IMR-90 (cell line): ENCODE data around the gene NT5C1A. TPM values are rescaled to one million over a fixed set of nuclear protein-coding genes. Genes with fewer than 3 reads are reported as not detected.

Experiments
- ATAC-seq: fragments of 200-7000 bp; cut with Tn5 transposase; 2 replicates; pipeline ENCODE4 v1.9.1; 2020; ENCODE audit warnings: low read depth, mild to moderate bottlenecking, moderate library complexity
- BruUV-seq: library from RNA; stranded (reverse); fragments of 400-500 nt; replicated peaks from 2 replicates; lab custom pipeline; 2021; lab: Mats Ljungman, UMichigan
- CTCF ChIA-PET: fragments of 300-600 bp; formaldehyde crosslinking; extraction: SDS; loops from one replicate; lab custom pipeline; 2021; ENCODE audit warnings: antibody characterized with exemption; lab: Yijun Ruan, JAX
- POLR2A ChIA-PET: fragments of 300-600 bp; sonication (Branson Sonifier 250); formaldehyde crosslinking; loops from one replicate; lab custom pipeline; 2022; ENCODE audit warnings: antibody characterized with exemption; ENCODE audit not compliant: unreplicated experiment; lab: Charles Lee
- DNase-seq: peaks from one replicate; pipeline ENCODE4 v3.0.0; 2013
- H2AFZ ChIP-seq: replicated peaks from 2 replicates; pipeline ENCODE3; 2013; ENCODE audit warnings: low read length, mild to moderate bottlenecking; ENCODE audit not compliant: poor library complexity
- H2AK5ac ChIP-seq: 2 replicates; pipeline ENCODE4 v1.6.1; 2013; ENCODE audit warnings: low read depth, low read length, inconsistent platforms
- H2AK9ac ChIP-seq: replicated peaks from 2 replicates; pipeline ENCODE3; 2013; ENCODE audit warnings: mild to moderate bottlenecking, low read depth, low read length, moderate library complexity; ENCODE audit not compliant: poor library complexity
- H2BK120ac ChIP-seq: 2 replicates; pipeline ENCODE4 v1.6.1; 2013; ENCODE audit warnings: low read depth, low read length, inconsistent platforms
- H2BK15ac ChIP-seq: 3 replicates; pipeline ENCODE4 v1.6.1; 2013; ENCODE audit warnings: low read depth, low read length, inconsistent platforms
- H2BK20ac ChIP-seq: 2 replicates; pipeline ENCODE4 v1.6.1; 2013; ENCODE audit warnings: low read depth, mild to moderate bottlenecking, inconsistent platforms, low read length, moderate library complexity
- H2BK5ac ChIP-seq: 2 replicates; pipeline ENCODE4 v1.6.1; 2013; ENCODE audit warnings: mild to moderate bottlenecking, low read depth, low read length, inconsistent platforms; ENCODE audit not compliant: poor library complexity, severe bottlenecking
- H3K14ac ChIP-seq: replicated peaks from 2 replicates; pipeline ENCODE4 v1.6.1; 2013; ENCODE audit warnings: low read depth, low read length, inconsistent platforms
- H3K18ac ChIP-seq: 2 replicates; pipeline ENCODE4 v1.6.1; 2013; ENCODE audit warnings: low read depth, low read length, control low read depth
- H3K23ac ChIP-seq: 2 replicates; pipeline ENCODE4 v1.6.1; 2013; ENCODE audit warnings: low read depth, low read length, inconsistent platforms
- H3K27ac ChIP-seq: 2 replicates; pipeline ENCODE4 v1.5.1; 2013; ENCODE audit warnings: mild to moderate bottlenecking, control low read depth, low read length; ENCODE audit not compliant: insufficient read depth
- H3K27me3 ChIP-seq: 2 replicates; pipeline ENCODE4 v1.6.1; 2013; ENCODE audit warnings: low read length; ENCODE audit not compliant: control insufficient read depth, insufficient read depth
- H3K36me3 ChIP-seq: 2 replicates; pipeline ENCODE4 v1.6.1; 2013; ENCODE audit warnings: low read length, mixed read lengths; ENCODE audit not compliant: control insufficient read depth, insufficient read depth
- H3K4ac ChIP-seq: 2 replicates; pipeline ENCODE4 v1.6.1; 2013; ENCODE audit warnings: low read depth, low read length, inconsistent platforms
- H3K4me1 ChIP-seq: 2 replicates; pipeline ENCODE4 v1.6.1; 2013; ENCODE audit warnings: low read length, mixed read lengths; ENCODE audit not compliant: control insufficient read depth, insufficient read depth
- H3K4me2 ChIP-seq: 2 replicates; pipeline ENCODE4 v1.6.1; 2013; ENCODE audit warnings: low read depth, mild to moderate bottlenecking, control low read depth, low read length, moderate library complexity
- H3K4me3 ChIP-seq: 2 replicates; pipeline ENCODE4 v1.5.1; 2013; ENCODE audit warnings: low read depth, mild to moderate bottlenecking, control low read depth, low read length, moderate library complexity; ENCODE audit not compliant: insufficient read depth
- H3K56ac ChIP-seq: 2 replicates; pipeline ENCODE4 v1.6.1; 2013; ENCODE audit warnings: low read length, inconsistent platforms; ENCODE audit not compliant: insufficient read depth; ENCODE audit errors: extremely low read depth
- H3K79me1 ChIP-seq, 2 experiments: 2 replicates each; pipeline ENCODE4 v1.6.1; 2013; ENCODE audit warnings: low read length in 2 of 2, inconsistent platforms in 1 of 2, low read depth in 1 of 2
- H3K9ac ChIP-seq: 2 replicates; pipeline ENCODE4 v1.6.1; 2013; ENCODE audit warnings: low read depth, low read length, control low read depth
- H3K9me1 ChIP-seq: 2 replicates; pipeline ENCODE4 v1.6.1; 2013; ENCODE audit warnings: low read length, inconsistent platforms; ENCODE audit not compliant: insufficient read depth
- H3K9me3 ChIP-seq: 2 replicates; pipeline ENCODE4 v1.6.1; 2013; ENCODE audit warnings: low read length; ENCODE audit not compliant: control insufficient read depth, insufficient read depth
- H4K20me1 ChIP-seq: 2 replicates; pipeline ENCODE4 v1.6.1; 2013; ENCODE audit warnings: low read length, inconsistent platforms; ENCODE audit not compliant: insufficient read depth
- H4K5ac ChIP-seq: 2 replicates; pipeline ENCODE4 v1.6.1; 2013; ENCODE audit warnings: mild to moderate bottlenecking, low read depth, low read length, control low read depth
- H4K8ac ChIP-seq, 2 experiments: 2 replicates each; pipeline ENCODE4 v1.6.1; 2013; ENCODE audit warnings: low read depth in 2 of 2, low read length in 2 of 2, control low read depth in 1 of 2, inconsistent platforms in 1 of 2
- H4K91ac ChIP-seq: 2 replicates; pipeline ENCODE4 v1.6.1; 2013; ENCODE audit warnings: low read depth, low read length, inconsistent platforms; ENCODE audit not compliant: insufficient read depth
- FOS ChIP-seq: fragments of 150-350 bp; IDR thresholded peaks from 2 replicates; pipeline ENCODE4 v1.6.1; 2016; ENCODE audit warnings: low read depth, low read length
- SMC3 ChIP-seq: fragments of 150-350 bp; IDR thresholded peaks from 2 replicates; pipeline ENCODE4 v1.6.1; 2016; ENCODE audit warnings: low read depth, mild to moderate bottlenecking, antibody characterized with exemption, low read length, moderate library complexity
- WGBS, 2 experiments: methylation state at CpG; one replicate each; pipeline versions ENCODE4 v1.1.5 to v1.1.7; 2013; ENCODE audit warnings: missing lambda C conversion rate in 2 of 2; ENCODE audit not compliant: insufficient read length in 1 of 2; ENCODE audit errors: extremely low coverage in 2 of 2; 5-methylcytosine and 5-hydroxymethylcytosine counted together
- dilution Hi-C: fragments of 300-500 bp; cut with HindIII; formaldehyde crosslinking; loops from one replicate; pipeline ENCODE4 v1.14.3; 2018; ENCODE audit warnings: low sequenced_read_pairs; ENCODE audit not compliant: unreplicated experiment
- in situ Hi-C: fragments of 300-500 bp; cut with MboI; formaldehyde crosslinking; loops from 3 replicates; pipeline ENCODE4 v1.14.3; 2019; ENCODE audit warnings: low sequenced_read_pairs, inconsistent platforms, mixed read lengths
- intact Hi-C: fragments of 100-400 bp; cut with micrococcal nuclease; formaldehyde crosslinking; loops from 2 replicates; pipeline ENCODE4 v1.10.0; 2022
- polyA plus RNA-seq, 3 experiments: library from polyadenylated mRNA; depleted of rRNA; stranded (reverse); fragments of >200 nt; gene quantifications; 2 replicates each; pipeline ENCODE4 v1.2.3, GENCODE V29; 2012; ENCODE audit warnings: low replicate concordance in 1 of 3
- total RNA-seq: library from RNA; depleted of rRNA; stranded (reverse); fragments of >200 nt; gene quantifications from 2 replicates; pipeline ENCODE4 v1.2.3, GENCODE V29; 2012

Gene NT5C1A
- total and polyA plus RNA-seq, 2 of the 4 experiments (the other 2 are of a cell fraction), result not detected

DNA sequence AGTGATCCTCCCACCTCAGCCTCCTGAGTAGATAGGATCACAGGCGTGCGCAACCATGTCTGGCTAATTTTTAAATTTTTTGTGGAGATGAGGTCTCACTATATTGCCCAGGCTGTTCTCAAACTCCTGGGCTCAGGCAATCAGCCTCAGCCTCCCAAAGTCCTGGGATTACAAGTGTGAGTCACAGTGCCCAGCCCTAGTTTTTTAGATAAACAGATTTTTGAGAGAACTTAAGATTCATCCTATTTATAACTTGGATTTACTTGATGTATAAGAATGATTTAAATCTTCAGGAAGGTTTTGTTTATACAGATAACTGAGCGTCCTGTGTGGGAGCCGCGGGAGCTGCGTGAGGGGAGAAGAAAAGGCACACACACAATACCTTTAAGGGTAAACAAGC, 58.7 kb downstream of the NT5C1A start:
- no peak overlapping the region for H3K27ac ChIP-seq
- no peak overlapping the region for H2BK5ac ChIP-seq
- no peak overlapping the region for H2BK120ac ChIP-seq
- intact Hi-C loops, result no loop called here
- no peak overlapping the region for H2BK15ac ChIP-seq
- H4K20me1 ChIP-seq, result no peaks in the 10 kb centered on the region
- no CpG with 5 or more reads among the region's 6 CpGs for WGBS, 2 experiments
- no peaks in the 10 kb centered on the region for H3K36me3 ChIP-seq
- H3K9me3 ChIP-seq, result no peaks in the 10 kb centered on the region
- no peak overlapping the region for H3K18ac ChIP-seq
- ChIA-PET CTCF (interaction anchor here (0.7 to 1.3 kb wide), 2 partner anchors 45 to 103 kb away, joined by 3 read pairs; no protein-coding TSS in a partner anchor), POLR2A (no interaction called here)
- H3K9me1 ChIP-seq, result no peaks in the 10 kb centered on the region
- DNase-seq (peak; percentile 63), ATAC-seq (peak; percentile 84)
- no peak overlapping the region for H3K4me3 ChIP-seq
- no peak overlapping the region; the same call in 1 of the 2 replicates for H2BK20ac ChIP-seq
- H3K27me3 ChIP-seq, result peaks cover 8% of the 10 kb centered on the region; the same call in 1 of the 2 replicates
- H3K4me2 ChIP-seq, result no peak overlapping the region
- H3K56ac ChIP-seq, result no peak overlapping the region
- no peak overlapping the region for H2AK5ac ChIP-seq
- no peak overlapping the region for H3K9ac ChIP-seq
- in situ Hi-C loops, result no loop called here
- no peak overlapping the region for H3K4ac ChIP-seq
- no TSS peak for BruUV-seq
- no peak overlapping the region for H4K91ac ChIP-seq
- no peak overlapping the region; a peak in 1 of 4 replicates for H4K8ac ChIP-seq
- no peak overlapping the region for H3K23ac ChIP-seq
- no peak overlapping the region for H2AFZ ChIP-seq
- H3K4me1 ChIP-seq, result peaks cover 2% of the 10 kb centered on the region; the same call in 1 of the 2 replicates
- no peak for TF ChIP-seq SMC3
- peak; percentile 36; the same call in 1 of the 2 replicates for TF ChIP-seq FOS
- dilution Hi-C loops, result no loop called here
- H3K79me1 ChIP-seq, result no peaks in the 10 kb centered on the region
- no peak overlapping the region for H3K14ac ChIP-seq
- H2AK9ac ChIP-seq, result no peak overlapping the region
- no peak overlapping the region for H4K5ac ChIP-seq
